ENCODE results near the gene GNAO1. TPM values are rescaled to one million over a fixed set of nuclear protein-coding genes. Genes with fewer than 3 reads are reported as not detected.

The GNAO1 gene
- polyA plus RNA-seq, 1 donor from 2014 or later = 31.5 TPM

DNA sequence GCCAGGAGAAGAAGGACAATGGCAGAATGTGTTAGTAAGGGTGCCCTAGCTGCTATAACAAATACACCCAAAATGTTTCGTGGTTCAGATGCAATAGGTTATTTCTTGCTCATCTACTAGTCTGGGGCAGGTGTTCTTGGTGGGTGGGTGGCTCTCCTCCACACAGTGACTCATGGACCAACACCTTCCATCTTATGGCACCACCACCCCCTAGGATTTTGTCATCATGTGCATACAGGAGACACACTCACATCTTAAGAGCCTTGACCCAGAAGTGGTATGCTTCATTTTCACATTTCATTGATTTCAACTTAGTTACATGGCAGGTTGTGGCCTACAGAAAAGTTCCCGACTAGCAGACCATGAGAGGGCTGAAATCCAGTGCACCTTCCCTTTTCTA is 119.4 kb downstream of the GNAO1 start:
- TF ChIP-seq MXI1 (conservative IDR thresholded peaks at IDR 0.05; ENCODE audit: poor library complexity, severe bottlenecking) (no peak), EP300 (conservative IDR thresholded peaks at IDR 0.05; ENCODE audit: poor library complexity, severe bottlenecking) (no peak), SMC3 (conservative IDR thresholded peaks at IDR 0.05; ENCODE audit: poor library complexity) (no peak), TAF1 (IDR thresholded peaks at IDR 0.05; ENCODE audit: low read depth) (no peak), RAD21 (conservative IDR thresholded peaks at IDR 0.05) (no peak), EZH2 (IDR thresholded peaks at IDR 0.05; ENCODE audit: borderline replicate concordance, insufficient read depth, low read length, poor library complexity, severe bottlenecking) (no peak), POLR2AphosphoS5 (IDR thresholded peaks at IDR 0.05) (no peak)
- TF ChIP-seq, protein P1, sequence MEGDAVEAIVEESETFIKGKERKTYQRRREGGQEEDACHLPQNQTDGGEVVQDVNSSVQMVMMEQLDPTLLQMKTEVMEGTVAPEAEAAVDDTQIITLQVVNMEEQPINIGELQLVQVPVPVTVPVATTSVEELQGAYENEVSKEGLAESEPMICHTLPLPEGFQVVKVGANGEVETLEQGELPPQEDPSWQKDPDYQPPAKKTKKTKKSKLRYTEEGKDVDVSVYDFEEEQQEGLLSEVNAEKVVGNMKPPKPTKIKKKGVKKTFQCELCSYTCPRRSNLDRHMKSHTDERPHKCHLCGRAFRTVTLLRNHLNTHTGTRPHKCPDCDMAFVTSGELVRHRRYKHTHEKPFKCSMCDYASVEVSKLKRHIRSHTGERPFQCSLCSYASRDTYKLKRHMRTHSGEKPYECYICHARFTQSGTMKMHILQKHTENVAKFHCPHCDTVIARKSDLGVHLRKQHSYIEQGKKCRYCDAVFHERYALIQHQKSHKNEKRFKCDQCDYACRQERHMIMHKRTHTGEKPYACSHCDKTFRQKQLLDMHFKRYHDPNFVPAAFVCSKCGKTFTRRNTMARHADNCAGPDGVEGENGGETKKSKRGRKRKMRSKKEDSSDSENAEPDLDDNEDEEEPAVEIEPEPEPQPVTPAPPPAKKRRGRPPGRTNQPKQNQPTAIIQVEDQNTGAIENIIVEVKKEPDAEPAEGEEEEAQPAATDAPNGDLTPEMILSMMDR (IDR thresholded peaks at IDR 0.05; ENCODE audit: poor library complexity, severe bottlenecking) = no peak
- TF ChIP-seq, protein P2, sequence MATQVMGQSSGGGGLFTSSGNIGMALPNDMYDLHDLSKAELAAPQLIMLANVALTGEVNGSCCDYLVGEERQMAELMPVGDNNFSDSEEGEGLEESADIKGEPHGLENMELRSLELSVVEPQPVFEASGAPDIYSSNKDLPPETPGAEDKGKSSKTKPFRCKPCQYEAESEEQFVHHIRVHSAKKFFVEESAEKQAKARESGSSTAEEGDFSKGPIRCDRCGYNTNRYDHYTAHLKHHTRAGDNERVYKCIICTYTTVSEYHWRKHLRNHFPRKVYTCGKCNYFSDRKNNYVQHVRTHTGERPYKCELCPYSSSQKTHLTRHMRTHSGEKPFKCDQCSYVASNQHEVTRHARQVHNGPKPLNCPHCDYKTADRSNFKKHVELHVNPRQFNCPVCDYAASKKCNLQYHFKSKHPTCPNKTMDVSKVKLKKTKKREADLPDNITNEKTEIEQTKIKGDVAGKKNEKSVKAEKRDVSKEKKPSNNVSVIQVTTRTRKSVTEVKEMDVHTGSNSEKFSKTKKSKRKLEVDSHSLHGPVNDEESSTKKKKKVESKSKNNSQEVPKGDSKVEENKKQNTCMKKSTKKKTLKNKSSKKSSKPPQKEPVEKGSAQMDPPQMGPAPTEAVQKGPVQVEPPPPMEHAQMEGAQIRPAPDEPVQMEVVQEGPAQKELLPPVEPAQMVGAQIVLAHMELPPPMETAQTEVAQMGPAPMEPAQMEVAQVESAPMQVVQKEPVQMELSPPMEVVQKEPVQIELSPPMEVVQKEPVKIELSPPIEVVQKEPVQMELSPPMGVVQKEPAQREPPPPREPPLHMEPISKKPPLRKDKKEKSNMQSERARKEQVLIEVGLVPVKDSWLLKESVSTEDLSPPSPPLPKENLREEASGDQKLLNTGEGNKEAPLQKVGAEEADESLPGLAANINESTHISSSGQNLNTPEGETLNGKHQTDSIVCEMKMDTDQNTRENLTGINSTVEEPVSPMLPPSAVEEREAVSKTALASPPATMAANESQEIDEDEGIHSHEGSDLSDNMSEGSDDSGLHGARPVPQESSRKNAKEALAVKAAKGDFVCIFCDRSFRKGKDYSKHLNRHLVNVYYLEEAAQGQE (IDR thresholded peaks at IDR 0.05; ENCODE audit: borderline replicate concordance) = no peak
- Histone ChIP-seq H3K9me2 (ENCODE audit: insufficient read depth, low read length) (no peaks in the 10 kb centered on the region), H3K4me3 (ENCODE audit: low read length) (no peak overlapping the region), H3K4me2 (ENCODE audit: low read length) (no peak overlapping the region), H3K36me3 (ENCODE audit: insufficient read depth, low read length) (no peaks in the 10 kb centered on the region), H3K9ac (ENCODE audit: low read length) (no peak overlapping the region), H3K27me3 (ENCODE audit: insufficient read depth, low read depth, low read length) (no peaks in the 10 kb centered on the region), H3K79me2 (replicated peaks; ENCODE audit: insufficient read depth, low read length) (no peaks in the 10 kb centered on the region), H3K27ac (ENCODE audit: low read length) (no peak overlapping the region), H3K9me3 (ENCODE audit: low read length) (no peaks in the 10 kb centered on the region), H2AFZ (ENCODE audit: low read depth, low read length) (no peak overlapping the region), H3F3A (ENCODE audit: insufficient read depth, low read length, poor library complexity, severe bottlenecking) (no peaks in the 10 kb centered on the region), H4K20me1 (ENCODE audit: insufficient read depth) (no peaks in the 10 kb centered on the region)

DNA sequence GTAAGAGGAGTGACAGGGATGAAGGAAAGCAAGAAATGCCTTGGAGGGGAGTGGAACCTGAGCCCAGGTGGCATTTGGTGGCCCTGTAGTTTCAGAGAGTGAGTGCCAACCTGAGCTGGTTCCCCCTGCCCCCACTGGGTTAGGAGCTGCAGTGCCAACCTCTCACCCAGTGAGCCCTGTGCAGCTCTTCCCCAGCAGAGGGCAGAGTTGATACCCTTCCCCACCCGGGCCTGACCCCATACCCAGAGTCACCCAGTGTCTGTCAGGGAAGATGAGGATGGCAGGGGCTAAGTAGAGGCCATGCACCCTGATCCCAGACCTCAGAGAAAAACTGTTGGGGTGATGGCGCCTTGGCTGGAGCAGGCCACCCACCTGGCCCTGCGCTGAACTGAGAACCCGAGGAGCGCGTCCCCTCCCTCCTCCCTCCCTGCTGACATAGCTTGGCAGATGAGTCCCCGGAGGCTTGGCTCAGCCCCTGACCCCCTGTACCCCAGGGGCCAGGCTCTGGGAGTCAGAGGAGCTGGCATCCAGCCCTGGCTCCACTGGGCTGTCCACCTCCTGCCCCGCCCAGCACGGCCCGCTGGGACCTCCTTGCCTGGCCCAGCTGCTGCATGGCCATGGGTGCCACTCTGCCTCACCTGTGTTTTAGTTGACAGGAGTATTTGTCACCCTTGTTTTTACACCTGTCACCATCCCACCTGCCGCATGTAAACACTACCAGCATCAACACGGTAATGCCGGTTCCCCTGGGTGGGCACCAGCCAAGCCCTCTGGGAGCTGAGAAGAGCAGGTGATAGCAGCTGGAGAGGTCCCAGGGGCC is 120.1 kb downstream of the GNAO1 start:
- H3K4me3 ChIP-seq (ENCODE audit: low read length) = no peak overlapping the region
- no peaks in the 10 kb centered on the region for H3K9me3 ChIP-seq (ENCODE audit: low read length)
- H3K27ac ChIP-seq (ENCODE audit: low read length) = no peak overlapping the region
- TF ChIP-seq RAD21 (conservative IDR thresholded peaks at IDR 0.05) (no peak), SMC3 (conservative IDR thresholded peaks at IDR 0.05; ENCODE audit: poor library complexity) (no peak), POLR2AphosphoS5 (IDR thresholded peaks at IDR 0.05) (no peak), MXI1 (conservative IDR thresholded peaks at IDR 0.05; ENCODE audit: poor library complexity, severe bottlenecking) (no peak), EZH2 (IDR thresholded peaks at IDR 0.05; ENCODE audit: borderline replicate concordance, insufficient read depth, low read length, poor library complexity, severe bottlenecking) (no peak), TAF1 (IDR thresholded peaks at IDR 0.05; ENCODE audit: low read depth) (no peak)
- no peaks in the 10 kb centered on the region for H3K9me2 ChIP-seq (ENCODE audit: insufficient read depth, low read length)
- H3K4me2 ChIP-seq (ENCODE audit: low read length) = no peak overlapping the region
- no peaks in the 10 kb centered on the region for H3K79me2 ChIP-seq (replicated peaks; ENCODE audit: insufficient read depth, low read length)
- H3K9ac ChIP-seq (ENCODE audit: low read length) = no peak overlapping the region
- H4K20me1 ChIP-seq (ENCODE audit: insufficient read depth) = no peaks in the 10 kb centered on the region
- H3K27me3 ChIP-seq (ENCODE audit: insufficient read depth, low read depth, low read length) = no peaks in the 10 kb centered on the region
- H2AFZ ChIP-seq (ENCODE audit: low read depth, low read length) = no peak overlapping the region
- H3K36me3 ChIP-seq (ENCODE audit: insufficient read depth, low read length) = no peaks in the 10 kb centered on the region
- no peaks in the 10 kb centered on the region for H3F3A ChIP-seq (ENCODE audit: insufficient read depth, low read length, poor library complexity, severe bottlenecking)
